ENCODE measurements around the gene ELP5.
A peak's percentile ranks its signal among the peaks of the same experiment; 100 is the strongest.

ELP5 gene

DNA sequence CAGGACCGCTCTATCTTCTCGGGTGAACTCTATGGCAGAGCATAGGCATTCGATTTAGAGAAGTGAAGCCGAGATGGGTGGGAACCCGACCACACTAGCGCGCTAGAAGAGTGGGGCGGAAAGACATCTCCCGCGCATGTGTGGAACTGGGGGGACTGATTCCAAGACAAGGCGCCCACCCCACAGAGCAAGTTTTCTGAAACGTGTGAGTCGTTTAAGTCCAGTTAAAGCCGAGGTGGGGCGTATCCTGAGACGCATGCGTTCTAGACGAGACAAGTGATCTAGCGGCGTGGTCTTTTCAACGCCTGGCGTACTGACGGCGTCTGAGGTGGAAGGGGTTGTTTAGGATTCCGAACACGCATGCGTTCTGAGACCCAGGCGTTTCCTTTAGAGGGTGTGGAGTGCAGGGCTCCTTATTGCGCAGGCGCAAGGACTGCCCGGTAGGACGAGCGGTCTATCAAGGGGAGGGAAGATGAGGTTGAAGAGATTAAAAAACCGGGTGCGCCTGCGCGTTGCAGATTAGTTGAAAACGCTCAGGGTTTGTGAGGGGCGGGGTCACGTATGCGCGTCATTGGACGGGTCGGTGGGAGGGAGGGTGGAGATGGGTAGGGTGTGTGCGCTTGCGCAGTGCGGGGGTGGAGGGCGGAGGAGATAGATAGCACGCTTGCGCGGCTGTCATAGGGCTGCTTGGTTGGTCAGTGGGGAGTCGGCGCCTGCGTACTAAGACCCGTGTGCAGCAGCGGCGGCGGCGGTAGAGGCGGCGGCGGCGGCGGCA lies 55.1 kb downstream of the ELP5 start, which contains the start of gene EIF5A (continued):
- TF ChIP-seq KLF8 (tag by site-specific recombination; IDR thresholded peaks at IDR 0.05) = peak; percentile 15
- TF ChIP-seq, protein P1, sequence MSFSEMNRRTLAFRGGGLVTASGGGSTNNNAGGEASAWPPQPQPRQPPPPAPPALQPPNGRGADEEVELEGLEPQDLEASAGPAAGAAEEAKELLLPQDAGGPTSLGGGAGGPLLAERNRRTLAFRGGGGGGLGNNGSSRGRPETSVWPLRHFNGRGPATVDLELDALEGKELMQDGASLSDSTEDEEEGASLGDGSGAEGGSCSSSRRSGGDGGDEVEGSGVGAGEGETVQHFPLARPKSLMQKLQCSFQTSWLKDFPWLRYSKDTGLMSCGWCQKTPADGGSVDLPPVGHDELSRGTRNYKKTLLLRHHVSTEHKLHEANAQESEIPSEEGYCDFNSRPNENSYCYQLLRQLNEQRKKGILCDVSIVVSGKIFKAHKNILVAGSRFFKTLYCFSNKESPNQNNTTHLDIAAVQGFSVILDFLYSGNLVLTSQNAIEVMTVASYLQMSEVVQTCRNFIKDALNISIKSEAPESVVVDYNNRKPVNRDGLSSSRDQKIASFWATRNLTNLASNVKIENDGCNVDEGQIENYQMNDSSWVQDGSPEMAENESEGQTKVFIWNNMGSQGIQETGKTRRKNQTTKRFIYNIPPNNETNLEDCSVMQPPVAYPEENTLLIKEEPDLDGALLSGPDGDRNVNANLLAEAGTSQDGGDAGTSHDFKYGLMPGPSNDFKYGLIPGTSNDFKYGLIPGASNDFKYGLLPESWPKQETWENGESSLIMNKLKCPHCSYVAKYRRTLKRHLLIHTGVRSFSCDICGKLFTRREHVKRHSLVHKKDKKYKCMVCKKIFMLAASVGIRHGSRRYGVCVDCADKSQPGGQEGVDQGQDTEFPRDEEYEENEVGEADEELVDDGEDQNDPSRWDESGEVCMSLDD (tag by site-specific recombination; IDR thresholded peaks at IDR 0.05) = peak; percentile 7; the same call in 1 of the 2 replicates
- TF ChIP-seq, protein P2, sequence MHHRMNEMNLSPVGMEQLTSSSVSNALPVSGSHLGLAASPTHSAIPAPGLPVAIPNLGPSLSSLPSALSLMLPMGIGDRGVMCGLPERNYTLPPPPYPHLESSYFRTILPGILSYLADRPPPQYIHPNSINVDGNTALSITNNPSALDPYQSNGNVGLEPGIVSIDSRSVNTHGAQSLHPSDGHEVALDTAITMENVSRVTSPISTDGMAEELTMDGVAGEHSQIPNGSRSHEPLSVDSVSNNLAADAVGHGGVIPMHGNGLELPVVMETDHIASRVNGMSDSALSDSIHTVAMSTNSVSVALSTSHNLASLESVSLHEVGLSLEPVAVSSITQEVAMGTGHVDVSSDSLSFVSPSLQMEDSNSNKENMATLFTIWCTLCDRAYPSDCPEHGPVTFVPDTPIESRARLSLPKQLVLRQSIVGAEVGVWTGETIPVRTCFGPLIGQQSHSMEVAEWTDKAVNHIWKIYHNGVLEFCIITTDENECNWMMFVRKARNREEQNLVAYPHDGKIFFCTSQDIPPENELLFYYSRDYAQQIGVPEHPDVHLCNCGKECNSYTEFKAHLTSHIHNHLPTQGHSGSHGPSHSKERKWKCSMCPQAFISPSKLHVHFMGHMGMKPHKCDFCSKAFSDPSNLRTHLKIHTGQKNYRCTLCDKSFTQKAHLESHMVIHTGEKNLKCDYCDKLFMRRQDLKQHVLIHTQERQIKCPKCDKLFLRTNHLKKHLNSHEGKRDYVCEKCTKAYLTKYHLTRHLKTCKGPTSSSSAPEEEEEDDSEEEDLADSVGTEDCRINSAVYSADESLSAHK (tag by site-specific recombination; IDR thresholded peaks at IDR 0.05) = no peak
- peak; percentile 57; the same call in 1 of the 2 replicates for TF ChIP-seq EGR2 (tag by site-specific recombination; IDR thresholded peaks at IDR 0.05; ENCODE audit: low read depth)
- TF ChIP-seq, protein P3, sequence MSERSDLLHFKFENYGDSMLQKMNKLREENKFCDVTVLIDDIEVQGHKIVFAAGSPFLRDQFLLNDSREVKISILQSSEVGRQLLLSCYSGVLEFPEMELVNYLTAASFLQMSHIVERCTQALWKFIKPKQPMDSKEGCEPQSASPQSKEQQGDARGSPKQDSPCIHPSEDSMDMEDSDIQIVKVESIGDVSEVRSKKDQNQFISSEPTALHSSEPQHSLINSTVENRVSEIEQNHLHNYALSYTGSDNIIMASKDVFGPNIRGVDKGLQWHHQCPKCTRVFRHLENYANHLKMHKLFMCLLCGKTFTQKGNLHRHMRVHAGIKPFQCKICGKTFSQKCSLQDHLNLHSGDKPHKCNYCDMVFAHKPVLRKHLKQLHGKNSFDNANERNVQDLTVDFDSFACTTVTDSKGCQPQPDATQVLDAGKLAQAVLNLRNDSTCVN (tag by site-specific recombination; optimal IDR thresholded peaks at IDR 0.05) = no peak

DNA sequence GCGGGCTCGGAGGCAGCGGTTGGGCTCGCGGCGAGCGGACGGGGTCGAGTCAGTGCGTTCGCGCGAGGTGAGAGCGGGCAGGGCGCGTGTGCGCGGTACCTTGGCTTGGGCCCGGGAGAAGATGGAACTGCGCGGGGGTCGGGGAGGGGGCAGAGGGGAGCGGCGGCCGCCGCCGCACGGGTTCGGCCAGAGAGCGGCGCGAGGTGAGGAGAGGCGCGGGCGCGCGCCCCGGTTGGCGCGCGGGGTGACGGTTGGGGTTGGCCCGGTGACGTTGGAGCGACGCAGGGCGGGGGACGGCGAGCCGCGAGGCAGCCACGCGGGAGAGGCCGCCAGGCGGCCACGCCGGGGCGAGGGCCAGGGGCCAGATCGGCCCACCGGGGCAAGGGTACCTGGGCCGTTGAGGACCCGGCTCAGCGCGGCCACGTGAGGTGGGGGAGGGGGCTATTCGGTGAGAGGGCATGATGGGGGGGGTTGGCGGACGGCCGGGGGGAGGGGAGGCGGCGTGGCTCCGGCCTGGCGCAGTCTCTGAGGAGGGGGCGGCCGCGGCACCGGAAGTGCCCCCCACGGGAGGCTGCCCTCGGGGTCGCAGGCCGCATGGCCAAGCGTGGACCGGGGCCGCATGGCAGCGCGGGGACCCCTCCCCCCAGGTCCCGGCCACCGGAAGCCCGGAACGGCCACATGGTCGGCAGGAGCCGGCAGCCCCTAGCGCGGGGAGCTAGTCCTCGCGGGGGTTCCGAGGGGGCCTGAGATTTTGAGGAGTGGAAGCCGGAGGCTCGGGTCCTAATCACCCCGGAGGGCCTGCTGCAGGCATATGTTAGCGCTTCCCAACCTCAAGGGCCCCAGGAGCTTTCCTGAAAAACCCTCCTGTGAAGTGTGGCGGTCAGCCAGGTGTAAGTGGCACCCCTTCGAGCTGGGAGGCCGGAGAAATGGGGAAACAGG lies 55.9 kb downstream of the ELP5 start:
- Histone ChIP-seq H3K4me3 (ENCODE audit: low read depth, low read length) (peak overlapping the region; percentile 80), H3K4me1 (ENCODE audit: control insufficient read depth, insufficient read depth, low read length) (peaks cover 15% of the 10 kb centered on the region), H3K27ac (ENCODE audit: extremely low read depth, low read depth, low read length) (peak overlapping the region; percentile 99), H3K36me3 (ENCODE audit: control insufficient read depth in 2 of 2, insufficient read depth in 1 of 2, low read length in 2 of 2) (peaks cover 33 to 38% of the 10 kb centered on the region in 2 experiments), H3K9me3 (ENCODE audit: control insufficient read depth, insufficient read depth, low read depth, low read length) (no peaks in the 10 kb centered on the region)
- POLR2A ChIA-PET = interaction anchor here (0.6 to 3.9 kb wide), 4 partner anchors 21 to 272 kb away, joined by 3 to 36 read pairs (median 4); partner anchors contain the start of genes DVL2, NEURL4, SLC16A13 and SLC2A4
- CTCF ChIA-PET = interaction anchor here (0.5 to 1.7 kb wide), 4 partner anchors 38 to 607 kb away, joined by 3 to 5 read pairs (median 4); no protein-coding TSS in a partner anchor
- TF ChIP-seq BCL11B (tag by site-specific recombination; IDR thresholded peaks at IDR 0.05; ENCODE audit: low read depth) (0 out of 2 replicates have a peak, but pooled peaks have one; percentile 45), GLIS2 (tag by site-specific recombination; IDR thresholded peaks at IDR 0.05) (peak; percentile 92), ZNF2 (tag by site-specific recombination; IDR thresholded peaks at IDR 0.05) (0 out of 2 replicates have a peak, but pooled peaks have one; percentile 11), ZNF146 (tag by site-specific recombination; IDR thresholded peaks at IDR 0.05) (no peak), ZIC2 (tag by site-specific recombination; IDR thresholded peaks at IDR 0.05) (no peak), ZEB2 (tag by site-specific recombination; IDR thresholded peaks at IDR 0.05) (peak; percentile 51; the same call in 1 of the 2 replicates)
- TF ChIP-seq, protein P4, sequence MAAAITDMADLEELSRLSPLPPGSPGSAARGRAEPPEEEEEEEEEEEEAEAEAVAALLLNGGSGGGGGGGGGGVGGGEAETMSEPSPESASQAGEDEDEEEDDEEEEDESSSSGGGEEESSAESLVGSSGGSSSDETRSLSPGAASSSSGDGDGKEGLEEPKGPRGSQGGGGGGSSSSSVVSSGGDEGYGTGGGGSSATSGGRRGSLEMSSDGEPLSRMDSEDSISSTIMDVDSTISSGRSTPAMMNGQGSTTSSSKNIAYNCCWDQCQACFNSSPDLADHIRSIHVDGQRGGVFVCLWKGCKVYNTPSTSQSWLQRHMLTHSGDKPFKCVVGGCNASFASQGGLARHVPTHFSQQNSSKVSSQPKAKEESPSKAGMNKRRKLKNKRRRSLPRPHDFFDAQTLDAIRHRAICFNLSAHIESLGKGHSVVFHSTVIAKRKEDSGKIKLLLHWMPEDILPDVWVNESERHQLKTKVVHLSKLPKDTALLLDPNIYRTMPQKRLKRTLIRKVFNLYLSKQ (tag by site-specific recombination; IDR thresholded peaks at IDR 0.05; ENCODE audit: borderline replicate concordance) = no peak
- TF ChIP-seq, protein P5, sequence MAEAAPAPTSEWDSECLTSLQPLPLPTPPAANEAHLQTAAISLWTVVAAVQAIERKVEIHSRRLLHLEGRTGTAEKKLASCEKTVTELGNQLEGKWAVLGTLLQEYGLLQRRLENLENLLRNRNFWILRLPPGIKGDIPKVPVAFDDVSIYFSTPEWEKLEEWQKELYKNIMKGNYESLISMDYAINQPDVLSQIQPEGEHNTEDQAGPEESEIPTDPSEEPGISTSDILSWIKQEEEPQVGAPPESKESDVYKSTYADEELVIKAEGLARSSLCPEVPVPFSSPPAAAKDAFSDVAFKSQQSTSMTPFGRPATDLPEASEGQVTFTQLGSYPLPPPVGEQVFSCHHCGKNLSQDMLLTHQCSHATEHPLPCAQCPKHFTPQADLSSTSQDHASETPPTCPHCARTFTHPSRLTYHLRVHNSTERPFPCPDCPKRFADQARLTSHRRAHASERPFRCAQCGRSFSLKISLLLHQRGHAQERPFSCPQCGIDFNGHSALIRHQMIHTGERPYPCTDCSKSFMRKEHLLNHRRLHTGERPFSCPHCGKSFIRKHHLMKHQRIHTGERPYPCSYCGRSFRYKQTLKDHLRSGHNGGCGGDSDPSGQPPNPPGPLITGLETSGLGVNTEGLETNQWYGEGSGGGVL (tag by site-specific recombination; IDR thresholded peaks at IDR 0.05) = peak; percentile 36; the same call in 1 of the 2 replicates
- TF ChIP-seq, protein P3 (tag by site-specific recombination; optimal IDR thresholded peaks at IDR 0.05) = peak; percentile 79
- TF ChIP-seq, protein P6, sequence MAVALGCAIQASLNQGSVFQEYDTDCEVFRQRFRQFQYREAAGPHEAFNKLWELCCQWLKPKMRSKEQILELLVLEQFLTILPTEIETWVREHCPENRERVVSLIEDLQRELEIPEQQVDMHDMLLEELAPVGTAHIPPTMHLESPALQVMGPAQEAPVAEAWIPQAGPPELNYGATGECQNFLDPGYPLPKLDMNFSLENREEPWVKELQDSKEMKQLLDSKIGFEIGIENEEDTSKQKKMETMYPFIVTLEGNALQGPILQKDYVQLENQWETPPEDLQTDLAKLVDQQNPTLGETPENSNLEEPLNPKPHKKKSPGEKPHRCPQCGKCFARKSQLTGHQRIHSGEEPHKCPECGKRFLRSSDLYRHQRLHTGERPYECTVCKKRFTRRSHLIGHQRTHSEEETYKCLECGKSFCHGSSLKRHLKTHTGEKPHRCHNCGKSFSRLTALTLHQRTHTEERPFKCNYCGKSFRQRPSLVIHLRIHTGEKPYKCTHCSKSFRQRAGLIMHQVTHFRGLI (tag by site-specific recombination; IDR thresholded peaks at IDR 0.05) = peak; percentile 65; the same call in 1 of the 2 replicates
- TF ChIP-seq, protein P7, sequence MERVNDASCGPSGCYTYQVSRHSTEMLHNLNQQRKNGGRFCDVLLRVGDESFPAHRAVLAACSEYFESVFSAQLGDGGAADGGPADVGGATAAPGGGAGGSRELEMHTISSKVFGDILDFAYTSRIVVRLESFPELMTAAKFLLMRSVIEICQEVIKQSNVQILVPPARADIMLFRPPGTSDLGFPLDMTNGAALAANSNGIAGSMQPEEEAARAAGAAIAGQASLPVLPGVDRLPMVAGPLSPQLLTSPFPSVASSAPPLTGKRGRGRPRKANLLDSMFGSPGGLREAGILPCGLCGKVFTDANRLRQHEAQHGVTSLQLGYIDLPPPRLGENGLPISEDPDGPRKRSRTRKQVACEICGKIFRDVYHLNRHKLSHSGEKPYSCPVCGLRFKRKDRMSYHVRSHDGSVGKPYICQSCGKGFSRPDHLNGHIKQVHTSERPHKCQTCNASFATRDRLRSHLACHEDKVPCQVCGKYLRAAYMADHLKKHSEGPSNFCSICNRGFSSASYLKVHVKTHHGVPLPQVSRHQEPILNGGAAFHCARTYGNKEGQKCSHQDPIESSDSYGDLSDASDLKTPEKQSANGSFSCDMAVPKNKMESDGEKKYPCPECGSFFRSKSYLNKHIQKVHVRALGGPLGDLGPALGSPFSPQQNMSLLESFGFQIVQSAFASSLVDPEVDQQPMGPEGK (tag by site-specific recombination; IDR thresholded peaks at IDR 0.05) = peak; percentile 45; the same call in 1 of the 2 replicates
